Measurements from ENCODE around the gene SRP19. TPM values are rescaled to one million over a fixed set of nuclear protein-coding genes. Genes with fewer than 3 reads are reported as not detected.

Gene SRP19
- total and polyA plus RNA-seq, 9 of the 15 experiments (the other 6 are each of a cell fraction or from before 2014, with no cell fraction given) = 52.3 to 357 (median 146) TPM

- no peak for TF ChIP-seq BCLAF1 (IDR thresholded peaks at IDR 0.05; ENCODE audit: borderline replicate concordance in 1 of 2, control insufficient read depth in 1 of 2, low read depth in 2 of 2, low read length in 1 of 2)
- TF ChIP-seq ZNF232 (CRISPR knock-in tag; IDR thresholded peaks at IDR 0.05) = no peak
- peak; percentile 87; the same call in 1 of the 2 replicates for TF ChIP-seq MYNN (IDR thresholded peaks at IDR 0.05)
- TF ChIP-seq MYNN (CRISPR knock-in tag; IDR thresholded peaks at IDR 0.05) = no peak
- no peak for TF ChIP-seq BRCA1 (IDR thresholded peaks at IDR 0.05)
- TF ChIP-seq BRCA1 (CRISPR knock-in tag; IDR thresholded peaks at IDR 0.05) = no peak
- no peak for TF ChIP-seq ZBTB5 (IDR thresholded peaks at IDR 0.05)
- TF ChIP-seq CTCF (IDR thresholded peaks at IDR 0.05 in 2 of 3, conservative IDR thresholded peaks at IDR 0.05 in 1 of 3; ENCODE audit: insufficient read depth in 2 of 3, low read depth in 1 of 3, low read length in 3 of 3) = peak; percentile 57 to 69 (median 58)
- no peak for TF ChIP-seq FOXJ2 (tag; IDR thresholded peaks at IDR 0.05)
- no peak for TF ChIP-seq POLR2AphosphoS5 (IDR thresholded peaks at IDR 0.05; ENCODE audit: control insufficient read depth, insufficient read depth, low read depth, low read length)
- peak; percentile 35 to 56 (median 46) for DNase-seq (ENCODE audit: extremely low read depth in 1 of 4, low spot score in 3 of 4)
- no TSS peak for BruUV-seq (replicated peaks)
- no peak overlapping the region for H2AFZ ChIP-seq (ENCODE audit: low read depth, low read length)
- ATAC-seq = peak; percentile 15; the same call in 1 of the 3 replicates
- no peak overlapping the region for H3K4me3 ChIP-seq
- no peak overlapping the region for H3K9ac ChIP-seq (ENCODE audit: insufficient read depth in 1 of 2, low read depth in 2 of 2, low read length in 2 of 2)
- ChIA-PET CTCF (ENCODE audit: low intra/inter-chr PET ratio) (no interaction called here), POLR2A (interaction anchor here (1.3 kb wide), 1 partner anchor 14 kb away, joined by 3 read pairs; no protein-coding TSS in a partner anchor)
- H3K4me1 ChIP-seq (replicated peaks in 1 of 2; ENCODE audit: control insufficient read depth in 2 of 2, insufficient read depth in 2 of 2, low read length in 2 of 2) = peaks cover 13 to 16% of the 10 kb centered on the region in 2 experiments; a peak in 4 of 5 replicates
- H3K9me3 ChIP-seq (replicated peaks; ENCODE audit: control insufficient read depth, insufficient read depth, low read depth, low read length) = no peaks in the 10 kb centered on the region
- peaks cover 21% of the 10 kb centered on the region for H3K79me2 ChIP-seq (ENCODE audit: control insufficient read depth, insufficient read depth, low read length)
- intact Hi-C loops (cut with micrococcal nuclease) = loop anchor here (5.0 kb wide), 1 partner anchor 40 kb away; no protein-coding TSS in a partner anchor
- no peak overlapping the region for H3K4me2 ChIP-seq (ENCODE audit: insufficient read depth, low read length)
- FAIRE-seq = no peak
- WGBS (ENCODE audit: insufficient coverage, low coverage, missing lambda C conversion rate) = 88% methylated on average over 2 of the region's 2 CpGs
- H3K27ac ChIP-seq (ENCODE audit: extremely low read depth, low read depth, low read length) = no peak overlapping the region
- peaks cover 42% of the 10 kb centered on the region for H3K36me3 ChIP-seq (ENCODE audit: control insufficient read depth, insufficient read depth, low read length)
- in situ Hi-C loops (cut with MboI) = no loop called here
- H3K9me1 ChIP-seq (ENCODE audit: control insufficient read depth, insufficient read depth, low read length) = no peaks in the 10 kb centered on the region
- H3K27me3 ChIP-seq (ENCODE audit: control insufficient read depth in 2 of 2, insufficient read depth in 2 of 2, low read length in 2 of 2) = no peaks in the 10 kb centered on the region
- no peaks in the 10 kb centered on the region for H4K20me1 ChIP-seq (replicated peaks; ENCODE audit: control insufficient read depth, insufficient read depth, low read length)
Measured at GRCh38 chr5:112917453-112917995, 56.4 kb downstream of the SRP19 start.
